Progenitor cell of endocrine pancreas (in vitro differentiated cells): ENCODE data around the gene MYOF. TPM values are rescaled to one million over a fixed set of nuclear protein-coding genes. Genes with fewer than 3 reads are reported as not detected.
"Not testable (repeated sequence)": the region's sequence is repeated elsewhere in the genome, so short reads cannot be mapped to it uniquely, and the experiment has no call there.

Experiments
- DNase-seq: peaks from one replicate; pipeline ENCODE4 v3.0.0; 2021; ENCODE audit warnings: low spot score; ENCODE audit not compliant: unreplicated experiment
- H3K27ac Mint-ChIP-seq: 2 replicates; pipeline ENCODE4 v1.8.0; 2021; ENCODE audit warnings: mild to moderate bottlenecking, moderate library complexity, mixed read lengths
- H3K27me3 Mint-ChIP-seq: 2 replicates; pipeline ENCODE4 v1.8.0; 2021; ENCODE audit warnings: mixed read lengths
- H3K36me3 Mint-ChIP-seq: 2 replicates; pipeline ENCODE4 v1.8.0; 2022; ENCODE audit warnings: mixed read lengths; ENCODE audit not compliant: insufficient read depth
- H3K4me1 Mint-ChIP-seq: 2 replicates; pipeline ENCODE4 v1.8.0; 2021; ENCODE audit warnings: low read depth, mixed read lengths
- H3K4me3 Mint-ChIP-seq: 2 replicates; pipeline ENCODE4 v1.8.0; 2021; ENCODE audit warnings: low read depth, mild to moderate bottlenecking, moderate library complexity, mixed read lengths
- H3K9me3 Mint-ChIP-seq: 2 replicates; pipeline ENCODE4 v1.8.0; 2021; ENCODE audit warnings: low read depth, mixed read lengths
- total RNA-seq: library from RNA; stranded (reverse); gene quantifications from 2 replicates; pipeline ENCODE4 v1.2.1, GENCODE V29; 2021
- TF ChIP-seq, protein P1 (sequence below): fragments of 200-600 bp; sonication (generic); IDR thresholded peaks from one replicate; pipeline ENCODE4 v1.5.0; 2021; ENCODE audit warnings: antibody characterized with exemption, mild to moderate bottlenecking; ENCODE audit not compliant: unreplicated experiment

Gene MYOF
- total RNA-seq, 1 donor from 2014 or later = 25.5 TPM

- Mint-ChIP-seq H3K4me3 (no peak overlapping the region), H3K36me3 (no peaks in the 10 kb centered on the region), H3K27ac (peak overlapping the region; percentile 95), H3K4me1 (peaks cover 42% of the 10 kb centered on the region), H3K9me3 (no peaks in the 10 kb centered on the region), H3K27me3 (no peaks in the 10 kb centered on the region)
- DNase-seq = no peak
- TF ChIP-seq, protein P1, sequence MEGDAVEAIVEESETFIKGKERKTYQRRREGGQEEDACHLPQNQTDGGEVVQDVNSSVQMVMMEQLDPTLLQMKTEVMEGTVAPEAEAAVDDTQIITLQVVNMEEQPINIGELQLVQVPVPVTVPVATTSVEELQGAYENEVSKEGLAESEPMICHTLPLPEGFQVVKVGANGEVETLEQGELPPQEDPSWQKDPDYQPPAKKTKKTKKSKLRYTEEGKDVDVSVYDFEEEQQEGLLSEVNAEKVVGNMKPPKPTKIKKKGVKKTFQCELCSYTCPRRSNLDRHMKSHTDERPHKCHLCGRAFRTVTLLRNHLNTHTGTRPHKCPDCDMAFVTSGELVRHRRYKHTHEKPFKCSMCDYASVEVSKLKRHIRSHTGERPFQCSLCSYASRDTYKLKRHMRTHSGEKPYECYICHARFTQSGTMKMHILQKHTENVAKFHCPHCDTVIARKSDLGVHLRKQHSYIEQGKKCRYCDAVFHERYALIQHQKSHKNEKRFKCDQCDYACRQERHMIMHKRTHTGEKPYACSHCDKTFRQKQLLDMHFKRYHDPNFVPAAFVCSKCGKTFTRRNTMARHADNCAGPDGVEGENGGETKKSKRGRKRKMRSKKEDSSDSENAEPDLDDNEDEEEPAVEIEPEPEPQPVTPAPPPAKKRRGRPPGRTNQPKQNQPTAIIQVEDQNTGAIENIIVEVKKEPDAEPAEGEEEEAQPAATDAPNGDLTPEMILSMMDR = no peak
Measured at GRCh38 chr10:93420944-93421825, 60.9 kb downstream of the MYOF start.

DNA sequence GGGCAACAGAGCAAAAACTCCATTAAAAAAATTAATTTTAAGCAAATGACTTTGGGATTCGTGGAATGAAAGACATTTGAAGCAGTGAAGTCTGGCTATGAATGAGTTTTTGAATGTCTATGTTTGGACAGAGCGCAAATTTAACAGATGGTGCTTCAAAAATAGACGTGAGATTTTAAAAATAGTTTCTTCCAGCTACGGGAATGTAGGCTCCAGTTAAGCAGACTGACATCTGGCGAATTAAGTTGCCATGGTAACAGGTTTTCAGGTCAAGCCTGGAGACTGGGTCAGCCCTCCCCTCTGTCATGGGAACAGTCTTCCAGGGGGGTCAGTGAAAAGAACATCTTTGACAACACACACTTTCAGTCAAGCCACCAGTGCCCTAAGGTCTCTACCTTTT, 62.0 kb downstream of the MYOF start:
- H3K27ac Mint-ChIP-seq = no peak overlapping the region
- peaks cover 50% of the 10 kb centered on the region for H3K4me1 Mint-ChIP-seq
- DNase-seq = no peak
- H3K9me3 Mint-ChIP-seq = no peaks in the 10 kb centered on the region
- no peak overlapping the region for H3K4me3 Mint-ChIP-seq
- TF ChIP-seq, protein P1 = no peak
- H3K36me3 Mint-ChIP-seq = no peaks in the 10 kb centered on the region
- no peaks in the 10 kb centered on the region for H3K27me3 Mint-ChIP-seq

GRCh38 chr10:93419016-93419415, 63.1 kb downstream of the MYOF start:
- H3K36me3 Mint-ChIP-seq, DNase-seq, H3K9me3 Mint-ChIP-seq, H3K27me3 Mint-ChIP-seq, H3K27ac Mint-ChIP-seq, H3K4me3 Mint-ChIP-seq: not testable (repeated sequence)
- peaks cover 50% of the 10 kb centered on the region for H3K4me1 Mint-ChIP-seq

DNA sequence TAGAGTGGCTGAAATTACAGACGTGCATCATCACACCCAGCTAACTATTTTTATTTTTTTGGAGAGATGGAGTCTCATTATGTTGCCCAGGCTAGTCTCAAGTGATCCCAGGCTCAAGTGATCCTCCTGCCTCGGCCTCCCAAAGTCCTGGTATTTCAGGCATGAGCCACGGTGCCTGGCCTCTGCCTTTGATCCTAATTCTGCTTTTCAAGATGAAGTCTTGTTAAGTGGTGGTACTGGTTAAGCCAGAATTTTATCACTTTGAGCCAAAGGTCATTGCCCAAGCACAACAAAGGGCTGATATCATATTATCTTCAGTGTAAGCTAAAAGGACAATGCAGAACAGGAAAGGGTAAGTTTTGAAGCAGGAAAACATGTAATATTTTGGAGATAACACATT, 64.2 kb downstream of the MYOF start:
- no peaks in the 10 kb centered on the region for H3K36me3 Mint-ChIP-seq
- TF ChIP-seq, protein P1 = no peak

DNA sequence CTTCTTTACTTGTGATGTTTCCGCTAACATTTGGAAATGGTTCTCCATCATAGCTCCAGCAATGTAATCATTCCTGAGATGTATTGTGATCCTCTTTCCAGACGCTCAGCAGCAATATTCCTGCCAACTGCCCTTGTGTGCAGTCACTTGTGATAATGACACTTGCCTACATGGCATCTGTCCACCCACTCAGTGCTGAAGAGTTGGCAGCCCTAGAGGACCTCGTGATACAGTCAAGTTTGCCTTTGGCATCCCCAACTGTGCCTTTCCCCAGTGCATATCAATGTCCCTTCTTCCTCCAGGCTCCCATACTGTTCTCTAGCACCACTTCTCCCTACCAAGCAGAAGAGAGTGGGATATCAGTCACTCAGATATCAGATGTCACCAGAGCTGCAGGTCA, 64.9 kb downstream of the MYOF start:
- Mint-ChIP-seq H3K4me1 (peaks cover 56% of the 10 kb centered on the region), H3K4me3 (no peak overlapping the region), H3K27me3 (no peaks in the 10 kb centered on the region), H3K36me3 (peaks cover 1% of the 10 kb centered on the region), H3K27ac (peak overlapping the region; percentile 53), H3K9me3 (no peaks in the 10 kb centered on the region)
- DNase-seq = no peak
- TF ChIP-seq, protein P1 = no peak

More for the DNA sequence above, 64.2 kb downstream of the MYOF start:
- H3K27me3 Mint-ChIP-seq = no peaks in the 10 kb centered on the region
- no peaks in the 10 kb centered on the region for H3K9me3 Mint-ChIP-seq
- no peak overlapping the region for H3K4me3 Mint-ChIP-seq
- H3K27ac Mint-ChIP-seq = peak overlapping the region; percentile 53
- H3K4me1 Mint-ChIP-seq = peaks cover 51% of the 10 kb centered on the region
- DNase-seq = no peak

GRCh38 chr10:93416824-93417223, 65.3 kb downstream of the MYOF start:
- peaks cover 1% of the 10 kb centered on the region for H3K36me3 Mint-ChIP-seq
- TF ChIP-seq, protein P1 = no peak
- DNase-seq = no peak

More at GRCh38 chr10:93416824-93417223, 65.3 kb downstream of the MYOF start:
- H3K27ac Mint-ChIP-seq = no peak overlapping the region
- H3K27me3 Mint-ChIP-seq = no peaks in the 10 kb centered on the region
- no peak overlapping the region for H3K4me3 Mint-ChIP-seq
- H3K4me1 Mint-ChIP-seq = peaks cover 52% of the 10 kb centered on the region
- no peaks in the 10 kb centered on the region for H3K9me3 Mint-ChIP-seq
